ENCODE measurements around the gene TSTD2.

The TSTD2 gene

DNA sequence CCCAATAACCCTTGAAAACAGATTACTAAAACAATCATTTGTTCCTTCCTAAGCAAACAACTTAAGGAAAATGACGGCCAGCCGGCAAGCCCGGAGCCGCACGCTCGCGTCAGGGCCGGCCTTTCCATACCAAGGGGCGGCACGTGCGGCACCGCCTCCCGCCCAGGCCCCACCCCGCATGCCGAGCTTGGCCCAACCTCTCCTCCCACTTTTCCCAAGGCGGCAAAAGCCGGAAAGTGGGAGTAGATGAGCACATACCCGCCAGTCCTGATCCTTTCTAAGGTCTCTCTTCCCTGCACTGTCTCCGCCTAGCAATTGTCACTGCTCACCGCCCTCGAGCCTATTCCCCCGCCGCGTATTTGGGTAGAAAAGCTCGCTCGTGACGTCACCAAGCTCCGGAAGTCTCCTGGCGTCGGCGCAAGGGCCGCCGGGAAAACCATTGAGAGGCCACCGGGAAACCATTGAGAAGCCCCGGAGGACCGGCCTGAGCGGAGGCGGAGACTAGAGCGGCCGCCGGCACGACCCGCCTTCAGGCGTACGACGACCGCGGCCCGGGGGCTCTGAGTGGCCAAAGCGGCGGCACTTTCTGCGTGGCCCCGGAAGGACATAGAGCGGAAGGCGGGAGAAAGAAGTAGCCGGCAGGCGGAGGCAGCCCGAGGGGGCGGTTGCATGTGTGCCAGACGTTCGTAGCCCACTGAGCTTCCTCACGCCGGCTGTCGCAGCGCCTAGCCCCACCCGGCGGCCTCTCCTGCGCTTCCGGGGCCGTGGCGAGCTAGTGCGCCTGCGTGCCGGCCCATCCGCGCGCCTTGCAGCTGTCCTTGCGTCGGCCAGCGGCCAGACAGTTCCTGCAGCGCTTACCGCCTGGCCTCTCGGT lies at the start of gene TSTD2, which contains the start of gene NCBP1:
Gene TSTD2, minus strand, starts transcription at position 384 of the 874 bp plus-strand sequence. CDS start 5,806 bp downstream, outside the sequence.
Gene NCBP1, plus strand, starts transcription at position 837 of the 874 bp plus-strand sequence. CDS start 61 bp downstream, outside the sequence.
- Mint-ChIP-seq H3K4me1 (peaks cover 47% of the 10 kb centered on the region), H3K9me3 (no peaks in the 10 kb centered on the region)

DNA sequence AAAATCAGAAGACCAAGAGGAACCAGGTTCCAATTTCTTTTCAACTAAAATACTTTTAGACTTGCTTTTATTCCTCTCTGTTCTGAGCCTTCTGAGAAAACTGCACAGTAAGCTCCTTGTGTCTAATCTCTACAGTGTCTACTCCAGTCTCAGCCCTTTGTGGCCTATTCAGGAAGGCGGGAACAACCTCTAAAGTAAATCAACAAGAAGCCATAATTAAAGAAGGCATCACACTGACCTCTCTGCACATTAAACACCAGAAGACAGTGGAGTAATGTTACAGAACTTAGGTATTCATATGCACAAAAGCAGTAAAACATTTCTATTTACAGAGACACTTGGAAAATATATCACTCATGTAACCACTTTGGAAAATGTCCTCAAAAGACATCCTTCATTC lies 49.1 kb upstream of the TSTD2 start:
- no peak for DNase-seq
- no peaks in the 10 kb centered on the region for H3K4me1 Mint-ChIP-seq
- CTCF ChIA-PET, result no interaction called here

More for the DNA sequence above, at the start of gene TSTD2, which contains the start of gene NCBP1:
- Mint-ChIP-seq H3K27ac (peak within 1 kb of the TSS; percentile 97), H3K4me3 (peak within 1 kb of the TSS; percentile 85), H3K27me3 (no peaks in the 10 kb centered on the region), H3K36me3 (peaks cover 14% of the 10 kb centered on the region)
- peak; percentile 96 for DNase-seq
- CTCF ChIA-PET, result interaction anchor here (0.6 to 1.8 kb wide), 5 partner anchors 10 to 237 kb away, joined by 3 to 6 read pairs (median 4); partner anchors contain the start of gene XPA

DNA sequence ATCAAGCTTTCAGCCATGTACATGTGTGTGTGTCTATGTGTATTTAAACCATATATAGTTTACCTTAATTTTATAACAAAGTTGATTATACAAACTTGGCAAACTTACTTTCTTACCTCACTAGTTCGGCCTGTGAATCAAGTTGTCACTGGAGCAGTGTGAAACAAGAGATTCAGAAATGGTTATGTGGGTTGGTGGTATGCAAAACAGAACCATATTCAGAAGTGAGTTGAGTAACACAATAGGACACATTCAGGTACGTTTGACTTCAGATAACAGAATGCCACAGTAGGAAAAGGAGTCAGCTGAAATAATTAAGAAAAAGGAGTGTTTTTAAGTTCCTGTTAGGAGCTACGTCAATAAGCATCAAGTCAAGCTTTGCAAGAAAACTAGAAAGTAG lies 42.5 kb upstream of the TSTD2 start:
- H3K36me3 Mint-ChIP-seq, result peaks cover 60% of the 10 kb centered on the region
- DNase-seq, result no peak
- no peaks in the 10 kb centered on the region for H3K9me3 Mint-ChIP-seq
- no peaks in the 10 kb centered on the region for H3K4me1 Mint-ChIP-seq
- H3K27me3 Mint-ChIP-seq, result no peaks in the 10 kb centered on the region
- H3K27ac Mint-ChIP-seq, result no peak overlapping the region
- no peak overlapping the region for H3K4me3 Mint-ChIP-seq
- CTCF ChIA-PET, result no interaction called here

More for the DNA sequence above, 49.1 kb upstream of the TSTD2 start:
- peaks cover 45% of the 10 kb centered on the region for H3K36me3 Mint-ChIP-seq
- no peak overlapping the region for H3K27ac Mint-ChIP-seq
- H3K27me3 Mint-ChIP-seq, result no peaks in the 10 kb centered on the region
- no peak overlapping the region for H3K4me3 Mint-ChIP-seq
- no peaks in the 10 kb centered on the region for H3K9me3 Mint-ChIP-seq

DNA sequence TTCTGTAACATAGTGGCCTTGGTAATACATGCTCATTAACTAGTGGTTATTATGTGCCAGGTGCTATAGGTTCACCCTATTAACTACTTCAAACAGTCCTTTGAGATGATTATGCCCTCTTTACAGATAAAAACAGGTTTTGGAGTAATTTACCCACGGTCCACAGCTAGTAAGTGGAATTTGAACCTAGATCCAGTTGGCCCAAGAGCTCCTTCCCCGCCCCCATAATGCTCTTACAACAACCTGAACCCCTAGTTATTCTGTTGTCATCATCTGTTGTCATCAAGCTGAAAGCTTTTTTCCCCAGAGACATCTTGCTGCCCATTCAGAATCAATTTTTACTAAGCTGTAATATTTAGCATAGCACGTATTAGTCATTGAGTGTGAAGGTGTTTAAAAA lies 40.8 kb upstream of the TSTD2 start:
- Mint-ChIP-seq H3K36me3 (peaks cover 65% of the 10 kb centered on the region), H3K4me1 (no peaks in the 10 kb centered on the region), H3K9me3 (no peaks in the 10 kb centered on the region), H3K27ac (no peak overlapping the region), H3K27me3 (no peaks in the 10 kb centered on the region), H3K4me3 (no peak overlapping the region)
- CTCF ChIA-PET, result interaction anchor here (0.8 kb wide), 1 partner anchor 228 kb away, joined by 3 read pairs; no protein-coding TSS in a partner anchor
- DNase-seq, result no peak

DNA sequence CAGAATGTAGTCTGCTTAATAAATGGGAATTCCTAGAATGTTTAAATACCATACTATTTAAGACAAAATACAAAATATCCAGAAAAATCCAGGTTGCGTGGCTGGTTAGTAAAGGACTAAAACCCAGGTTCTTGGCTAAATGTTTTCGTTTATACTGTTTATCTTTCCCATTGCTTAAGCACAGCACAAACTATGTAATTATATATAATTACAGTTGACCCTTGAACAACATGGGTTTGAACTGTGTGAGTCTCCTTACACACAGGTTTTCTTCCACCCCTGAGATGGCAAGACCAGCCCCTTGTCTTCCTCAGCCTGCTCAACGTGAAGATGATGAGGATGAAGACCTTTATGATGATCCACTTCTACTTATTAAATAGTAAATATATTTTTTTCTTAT lies 39.2 kb upstream of the TSTD2 start:
- DNase-seq, result no peak
- Mint-ChIP-seq H3K4me1 (no peaks in the 10 kb centered on the region), H3K4me3 (no peak overlapping the region), H3K9me3 (no peaks in the 10 kb centered on the region), H3K36me3 (peaks cover 64% of the 10 kb centered on the region), H3K27ac (no peak overlapping the region), H3K27me3 (no peaks in the 10 kb centered on the region)
- CTCF ChIA-PET, result no interaction called here

DNA sequence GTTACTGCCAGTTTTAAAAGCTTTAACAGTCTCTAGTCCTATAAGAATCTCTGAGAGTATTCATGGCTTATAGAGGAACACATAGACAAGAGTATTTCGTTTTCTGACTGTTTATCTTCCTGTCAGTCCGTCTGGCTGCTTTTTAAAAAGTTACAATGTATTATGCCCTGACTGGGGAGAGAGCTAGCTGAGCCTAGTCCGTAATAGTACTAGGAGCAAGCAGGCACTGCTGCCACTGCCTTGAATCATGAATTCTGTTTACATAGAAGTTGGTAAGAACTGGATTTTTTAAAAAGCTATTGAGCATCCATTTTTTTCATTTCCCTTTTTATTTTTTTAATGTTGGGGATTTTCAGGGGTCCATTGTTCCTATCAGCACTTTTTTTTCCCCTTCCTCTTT lies 37.4 kb upstream of the TSTD2 start:
- no peak overlapping the region for H3K4me3 Mint-ChIP-seq
- no peaks in the 10 kb centered on the region for H3K27me3 Mint-ChIP-seq
- peaks cover 66% of the 10 kb centered on the region for H3K36me3 Mint-ChIP-seq
- no peak for DNase-seq
- CTCF ChIA-PET, result interaction anchor here (1.1 to 1.8 kb wide), 2 partner anchors 25 to 259 kb away, joined by 4 read pairs; no protein-coding TSS in a partner anchor
- H3K27ac Mint-ChIP-seq, result no peak overlapping the region
- no peaks in the 10 kb centered on the region for H3K9me3 Mint-ChIP-seq
- H3K4me1 Mint-ChIP-seq, result peaks cover 11% of the 10 kb centered on the region

DNA sequence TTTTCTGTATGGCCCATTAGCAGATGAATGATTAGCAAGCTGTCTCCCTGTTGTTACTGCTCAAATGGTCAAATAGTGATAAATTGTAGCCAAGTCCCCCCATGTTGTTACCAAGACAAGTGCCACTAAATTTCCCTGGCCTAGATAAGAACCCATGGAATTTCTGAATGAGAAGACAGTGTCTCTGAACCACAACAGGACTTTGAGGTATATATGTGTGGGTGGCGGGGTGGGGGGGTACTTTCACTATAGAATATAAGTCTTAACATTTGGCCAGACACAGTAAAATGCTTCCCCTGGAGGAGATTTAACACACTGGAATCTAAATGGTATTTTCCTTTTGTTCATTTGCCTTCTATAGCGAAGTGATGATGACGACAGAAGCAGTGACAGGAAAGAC lies 35.3 kb upstream of the TSTD2 start:
- DNase-seq, result no peak

DNA sequence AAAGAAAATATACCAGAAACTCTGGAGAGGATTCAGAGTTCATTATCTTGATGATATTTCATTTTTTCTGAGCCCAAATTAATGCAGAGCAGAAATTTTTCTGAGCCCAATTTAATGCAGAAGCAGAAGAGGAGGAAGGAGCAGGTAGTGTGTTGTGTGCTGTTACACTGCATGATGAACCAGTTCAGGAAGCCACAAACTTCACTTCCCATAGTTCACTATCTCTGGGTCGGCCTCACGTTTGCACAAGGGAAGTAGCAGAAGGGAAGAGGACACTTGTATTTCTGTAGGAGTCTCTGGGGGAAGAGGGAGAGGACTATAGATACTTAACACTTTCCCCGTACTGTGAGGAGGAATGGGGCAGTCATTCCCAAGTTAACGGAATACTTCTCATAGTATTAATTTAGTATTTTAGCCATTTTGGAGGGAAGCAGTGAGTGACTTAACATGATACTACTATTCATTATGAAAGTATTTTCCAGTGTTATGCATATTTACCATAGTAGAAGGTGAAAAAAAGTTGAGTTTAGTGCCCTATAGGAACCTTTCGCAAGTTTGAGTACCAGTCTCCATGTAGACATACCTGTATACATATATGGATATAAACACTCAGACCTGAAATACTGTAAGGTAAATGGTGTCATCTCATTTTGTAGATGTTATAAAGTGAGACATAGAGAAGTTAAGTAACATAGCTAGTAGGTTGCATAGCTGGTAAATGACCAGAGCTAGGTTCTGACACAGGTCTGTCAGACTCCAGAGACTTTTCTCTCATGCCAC lies 33.9 kb upstream of the TSTD2 start:
- H3K36me3 Mint-ChIP-seq, result peaks cover 74% of the 10 kb centered on the region
- no peak overlapping the region for H3K4me3 Mint-ChIP-seq
- no peaks in the 10 kb centered on the region for H3K27me3 Mint-ChIP-seq
- H3K9me3 Mint-ChIP-seq, result no peaks in the 10 kb centered on the region
- peaks cover 11% of the 10 kb centered on the region for H3K4me1 Mint-ChIP-seq
- CTCF ChIA-PET, result no interaction called here
- DNase-seq, result no peak
- peak overlapping the region; percentile 0 for H3K27ac Mint-ChIP-seq

More for the DNA sequence above, 35.3 kb upstream of the TSTD2 start:
- Mint-ChIP-seq H3K27me3 (no peaks in the 10 kb centered on the region), H3K27ac (no peak overlapping the region), H3K4me3 (no peak overlapping the region), H3K9me3 (no peaks in the 10 kb centered on the region), H3K36me3 (peaks cover 69% of the 10 kb centered on the region), H3K4me1 (peaks cover 11% of the 10 kb centered on the region)
- CTCF ChIA-PET, result no interaction called here

DNA sequence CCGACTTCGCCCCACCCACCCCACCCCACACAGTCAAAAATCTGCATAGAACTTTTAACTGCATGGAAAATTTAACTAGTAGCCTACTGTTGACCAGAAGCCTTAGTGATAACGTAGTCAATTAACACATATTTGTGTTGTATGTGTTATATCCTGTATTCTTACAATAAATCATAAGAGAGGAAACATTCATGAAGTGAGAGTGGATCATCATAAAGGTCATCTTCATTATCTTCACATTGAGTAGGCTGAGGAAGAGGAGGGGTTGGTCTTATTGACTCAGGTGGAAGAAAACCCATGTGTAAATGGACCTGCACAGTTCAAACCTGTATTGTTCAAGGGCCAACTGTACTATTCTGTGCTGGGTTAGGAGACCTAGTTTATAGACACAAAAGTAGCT lies 32.6 kb upstream of the TSTD2 start:
- Mint-ChIP-seq H3K27ac (no peak overlapping the region), H3K4me1 (peaks cover 13% of the 10 kb centered on the region), H3K4me3 (no peak overlapping the region), H3K27me3 (no peaks in the 10 kb centered on the region), H3K36me3 (peaks cover 71% of the 10 kb centered on the region), H3K9me3 (no peaks in the 10 kb centered on the region)
- CTCF ChIA-PET, result no interaction called here
- no peak for DNase-seq

DNA sequence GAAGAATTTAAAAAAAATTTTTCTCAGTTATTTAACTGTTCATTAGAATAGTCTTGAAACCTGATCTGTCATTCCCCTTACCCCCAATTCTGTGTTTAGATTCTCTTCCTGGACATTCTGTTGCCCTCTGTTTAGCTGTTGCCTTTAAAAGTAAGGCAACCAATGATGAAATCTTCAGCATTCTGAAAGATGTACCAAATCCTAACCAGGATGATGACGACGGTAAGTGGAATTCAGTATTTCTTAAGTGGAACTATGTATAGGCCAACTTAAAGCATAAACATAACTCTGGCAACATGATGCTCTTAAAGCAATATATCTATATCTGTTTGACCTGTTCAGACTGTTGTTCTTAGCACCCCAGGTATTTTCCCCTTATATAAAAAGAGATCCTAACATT lies 27.7 kb upstream of the TSTD2 start:
- Mint-ChIP-seq H3K36me3 (peaks cover 72% of the 10 kb centered on the region), H3K4me1 (peaks cover 2% of the 10 kb centered on the region), H3K9me3 (no peaks in the 10 kb centered on the region), H3K4me3 (no peak overlapping the region), H3K27ac (no peak overlapping the region), H3K27me3 (no peaks in the 10 kb centered on the region)
- no peak for DNase-seq
- CTCF ChIA-PET, result no interaction called here

DNA sequence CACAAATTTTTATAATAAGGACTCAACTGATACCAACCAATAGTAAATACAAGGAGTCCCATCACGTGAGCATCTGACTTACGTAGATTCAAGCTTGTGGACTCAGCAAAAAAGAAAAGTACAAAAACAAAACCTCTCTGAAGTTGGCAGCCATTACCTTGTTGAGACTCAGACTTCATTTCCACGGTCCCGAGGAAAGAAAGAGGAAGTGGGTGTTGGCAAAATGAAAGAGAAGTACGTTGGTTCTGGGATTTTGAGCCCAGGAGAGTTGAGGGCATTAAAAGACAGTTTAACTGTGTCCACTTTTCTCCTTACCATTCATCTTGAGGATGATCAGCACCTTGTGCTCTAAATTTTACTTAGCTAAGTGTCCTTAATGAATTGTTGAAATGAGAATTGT lies 27.2 kb upstream of the TSTD2 start:
- CTCF ChIA-PET, result no interaction called here
- DNase-seq, result no peak
- H3K36me3 Mint-ChIP-seq, result peaks cover 77% of the 10 kb centered on the region
- no peak overlapping the region for H3K27ac Mint-ChIP-seq
- H3K9me3 Mint-ChIP-seq, result no peaks in the 10 kb centered on the region
- H3K4me3 Mint-ChIP-seq, result no peak overlapping the region
- H3K27me3 Mint-ChIP-seq, result no peaks in the 10 kb centered on the region
- peaks cover 2% of the 10 kb centered on the region for H3K4me1 Mint-ChIP-seq

DNA sequence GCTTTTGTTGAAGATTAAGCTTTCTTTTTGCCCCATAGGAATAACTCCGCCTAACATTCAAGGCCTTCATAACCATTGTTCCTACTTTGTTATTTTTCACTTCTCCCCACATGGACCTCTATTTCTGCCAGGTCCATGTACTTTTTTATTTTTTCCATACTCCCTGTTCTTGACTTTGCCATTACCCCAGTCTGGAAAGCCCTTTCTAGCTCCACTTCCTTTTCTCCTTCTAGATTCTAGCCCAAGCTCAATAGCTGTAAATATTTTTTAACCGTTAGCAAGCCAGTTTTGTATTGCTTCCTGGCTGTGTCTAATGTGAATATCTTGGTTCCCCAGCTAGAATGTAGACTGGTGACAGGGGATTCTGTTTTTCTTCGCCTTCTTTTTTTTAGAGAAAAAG lies 26.6 kb upstream of the TSTD2 start:
- Mint-ChIP-seq H3K36me3 (peaks cover 74% of the 10 kb centered on the region), H3K4me3 (no peak overlapping the region), H3K9me3 (no peaks in the 10 kb centered on the region), H3K4me1 (peaks cover 2% of the 10 kb centered on the region), H3K27me3 (no peaks in the 10 kb centered on the region), H3K27ac (peak overlapping the region; percentile 13)
- no peak for DNase-seq
- CTCF ChIA-PET, result no interaction called here

DNA sequence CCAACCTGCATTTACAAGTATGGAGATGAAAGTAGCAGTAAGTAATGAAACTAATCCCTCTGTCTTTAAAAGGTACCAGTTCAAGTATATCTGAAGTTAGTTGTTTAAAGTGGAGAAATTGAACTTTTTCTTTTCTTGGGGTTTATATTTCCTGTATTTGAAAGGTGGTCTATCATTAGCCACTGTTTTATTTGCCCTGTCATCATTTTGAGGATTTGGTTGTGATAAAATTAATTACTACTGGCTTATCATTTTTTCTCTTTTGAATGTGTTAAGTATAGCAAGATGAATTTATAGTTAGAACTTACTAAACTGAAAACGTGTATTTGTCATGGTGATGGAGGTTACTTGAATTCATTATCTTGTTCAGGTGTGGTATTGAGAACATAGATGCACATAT lies 25.5 kb upstream of the TSTD2 start:
- Mint-ChIP-seq H3K4me3 (no peak overlapping the region), H3K36me3 (peaks cover 71% of the 10 kb centered on the region), H3K9me3 (no peaks in the 10 kb centered on the region), H3K27me3 (no peaks in the 10 kb centered on the region), H3K27ac (no peak overlapping the region), H3K4me1 (peaks cover 2% of the 10 kb centered on the region)
- DNase-seq, result no peak
- CTCF ChIA-PET, result no interaction called here

DNA sequence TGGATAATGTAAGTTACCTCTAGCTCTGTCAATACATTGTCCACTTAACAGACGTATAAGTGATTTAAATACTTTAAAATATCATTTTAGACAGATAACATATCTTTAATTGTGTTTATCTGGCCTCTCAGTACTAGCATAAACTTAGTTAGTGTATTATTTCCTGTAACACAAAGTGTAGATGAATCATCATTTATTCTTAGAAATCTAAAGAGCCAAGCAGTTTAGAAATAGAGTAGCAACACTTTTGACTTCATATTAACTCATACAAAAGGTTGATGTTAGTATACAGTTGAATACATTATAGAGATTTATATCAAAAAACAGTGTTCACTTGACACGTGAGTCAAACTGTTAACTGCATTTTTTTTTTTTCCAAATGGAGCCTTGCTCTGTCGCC lies 18.5 kb upstream of the TSTD2 start:
- no peak overlapping the region for H3K4me3 Mint-ChIP-seq
- DNase-seq, result no peak
- no peak overlapping the region for H3K27ac Mint-ChIP-seq
- no peaks in the 10 kb centered on the region for H3K9me3 Mint-ChIP-seq
- peaks cover 54% of the 10 kb centered on the region for H3K36me3 Mint-ChIP-seq
- CTCF ChIA-PET, result no interaction called here
- H3K4me1 Mint-ChIP-seq, result peaks cover 5% of the 10 kb centered on the region
- no peaks in the 10 kb centered on the region for H3K27me3 Mint-ChIP-seq

All from activated naive CD4-positive, alpha-beta T cell treated with anti-CD3 and anti-CD28 coated beads, Interleukin-2, amount 10 ng/mL, durations not matched to agents 7 days and 5 days (primary cell).